ENCODE measurements around the gene ESR2.

DNA sequence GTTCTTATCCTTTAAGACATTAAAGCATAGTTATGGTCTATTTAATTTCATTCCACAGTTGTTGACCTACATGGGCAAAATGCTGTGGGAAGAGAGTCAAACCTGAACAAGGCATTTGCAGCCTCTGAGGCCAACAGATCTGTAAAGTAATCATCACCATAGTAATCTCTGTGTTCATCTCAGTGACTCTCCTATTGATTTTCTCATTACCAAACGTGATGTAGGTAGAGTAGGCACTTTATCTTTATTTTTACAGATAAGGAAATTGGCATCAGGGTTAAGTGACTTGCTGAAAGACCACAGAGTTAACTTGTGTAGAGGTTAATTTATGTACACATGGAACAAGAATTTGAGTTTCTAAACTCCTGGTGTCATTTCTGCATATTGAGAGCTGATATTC lies 203.0 kb downstream of the ESR2 start:
- TF ChIP-seq CTCF (IDR thresholded peaks at IDR 0.05; ENCODE audit: low read depth, low read length): no peak
- TF ChIP-seq EZH2phosphoT487 (IDR thresholded peaks at IDR 0.05; ENCODE audit: low read depth): no peak

All from OCI-LY3 (cell line).